UCSD-AML1 (cell line): ENCODE results near the gene HCAR1.
"Not testable (repeated sequence)": the region's sequence is repeated elsewhere in the genome, so short reads cannot be mapped to it uniquely, and the experiment has no call there.

Experiments
- DNase-seq: peaks from one replicate; lab custom pipeline; 2025; ENCODE audit not compliant: unreplicated experiment; lab: John Stamatoyannopoulos, UW

HCAR1 gene, protein sequence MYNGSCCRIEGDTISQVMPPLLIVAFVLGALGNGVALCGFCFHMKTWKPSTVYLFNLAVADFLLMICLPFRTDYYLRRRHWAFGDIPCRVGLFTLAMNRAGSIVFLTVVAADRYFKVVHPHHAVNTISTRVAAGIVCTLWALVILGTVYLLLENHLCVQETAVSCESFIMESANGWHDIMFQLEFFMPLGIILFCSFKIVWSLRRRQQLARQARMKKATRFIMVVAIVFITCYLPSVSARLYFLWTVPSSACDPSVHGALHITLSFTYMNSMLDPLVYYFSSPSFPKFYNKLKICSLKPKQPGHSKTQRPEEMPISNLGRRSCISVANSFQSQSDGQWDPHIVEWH

DNA sequence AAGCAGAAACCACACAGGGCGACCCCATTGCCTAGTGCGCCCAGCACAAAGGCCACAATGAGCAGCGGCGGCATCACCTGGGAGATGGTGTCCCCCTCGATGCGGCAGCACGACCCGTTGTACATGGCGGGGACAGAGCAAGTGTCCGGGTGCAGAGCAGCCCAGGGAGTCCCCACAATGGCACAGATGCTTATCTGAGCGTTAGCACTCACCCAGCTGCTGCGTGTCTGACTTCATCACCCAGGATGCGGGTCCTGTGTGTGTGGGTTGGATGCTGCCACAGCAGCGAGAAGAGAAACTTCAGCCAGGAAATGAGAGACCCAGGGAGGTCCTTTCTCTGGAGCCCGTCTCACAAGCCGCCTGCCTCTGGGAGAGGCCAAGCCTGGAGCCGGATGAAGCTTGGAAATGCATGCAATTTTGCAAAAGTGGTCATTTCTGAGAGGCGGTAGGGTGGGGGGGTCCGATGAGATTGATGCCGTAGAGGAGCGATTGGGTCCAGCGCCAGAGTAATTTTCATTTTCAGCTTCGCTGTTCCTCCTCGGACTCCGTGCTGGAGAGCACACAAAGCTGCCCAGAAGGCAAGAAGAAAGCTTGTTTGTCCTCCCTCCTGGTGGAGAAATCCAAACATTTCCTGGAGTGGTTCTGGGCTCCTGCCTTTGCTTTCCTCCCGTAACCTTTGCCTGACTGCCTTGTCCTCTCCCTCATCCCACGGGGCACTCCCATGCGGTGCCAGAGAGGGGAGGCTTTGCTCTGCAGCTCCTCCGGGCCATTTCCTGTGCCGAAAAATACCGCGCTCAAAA is at the start of gene HCAR1:
TSS of gene HCAR1 (minus strand) at position 630 of the 800 bp plus-strand sequence. CDS start at position 125, 505 bp downstream.
- no peak for DNase-seq

DNA sequence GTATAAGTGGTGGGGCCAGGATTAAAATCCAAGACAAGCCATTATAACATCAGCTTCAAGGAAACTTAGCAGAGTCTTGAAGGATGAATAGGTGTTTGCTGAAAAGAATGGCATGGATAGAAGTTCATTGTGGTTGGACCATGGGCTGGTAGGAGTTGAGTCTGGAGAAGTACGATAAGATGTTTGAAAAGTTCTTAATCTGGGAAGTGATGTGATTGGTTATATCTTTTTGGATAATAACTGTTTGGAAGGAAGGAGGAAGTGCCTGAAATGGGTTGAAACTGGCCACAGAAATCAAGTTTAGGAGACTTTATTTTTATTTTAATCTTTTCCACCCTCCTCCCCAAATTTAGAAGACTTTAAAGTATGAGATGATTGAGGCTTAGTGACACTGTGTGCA is 26.9 kb upstream of the HCAR1 start:
- no peak for DNase-seq

GRCh38 chr12:122754790-122755189 is 24.1 kb upstream of the HCAR1 start:
- no peak for DNase-seq

- DNase-seq: no peak
Measured at GRCh38 chr12:122753319-122753650, 22.6 kb upstream of the HCAR1 start.

GRCh38 chr12:122752464-122753318 is 22.0 kb upstream of the HCAR1 start, which contains the start of gene DENR:
DENR (plus strand) TSS chr12:122752824; CDS start chr12:122753702, 878 bp downstream.
- DNase-seq: peak; percentile 99

GRCh38 chr12:122750781-122751515 is 20.3 kb upstream of the HCAR1 start:
- not testable (repeated sequence) for DNase-seq

DNA sequence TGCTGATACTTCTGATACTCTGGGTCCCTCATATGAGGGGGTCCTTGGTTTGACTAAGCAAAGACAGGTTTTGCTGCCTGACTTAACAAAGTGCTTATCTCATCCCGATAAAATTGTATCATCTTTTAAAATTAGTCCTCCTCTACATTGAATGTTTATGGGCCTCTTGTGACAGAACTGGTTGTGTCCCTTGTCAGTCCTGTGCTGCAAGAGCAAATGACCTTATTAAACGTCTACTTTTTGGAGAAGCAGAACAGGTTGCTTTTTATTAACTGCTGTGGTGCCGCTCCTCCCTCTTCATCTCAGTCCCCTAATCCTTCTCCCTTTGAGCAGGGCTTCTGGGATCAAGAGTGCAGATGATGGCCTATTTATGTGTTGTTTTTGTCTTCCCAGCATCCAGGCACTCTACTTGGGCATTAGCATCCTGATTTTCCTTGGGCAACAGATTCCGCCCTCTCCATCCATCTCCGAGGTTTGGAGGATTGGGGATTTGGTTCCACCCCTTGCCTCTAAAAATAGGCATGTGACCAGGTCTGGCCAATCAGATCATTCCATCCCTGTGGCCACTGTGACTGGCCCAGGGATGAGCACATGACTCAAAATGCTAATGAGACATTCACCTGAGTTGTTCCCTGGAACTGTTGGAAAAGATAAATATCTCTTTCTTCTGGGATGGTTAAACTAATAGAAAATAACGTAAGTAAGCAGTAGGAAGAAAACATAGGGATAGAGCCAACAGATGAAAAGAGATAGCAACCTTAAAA is 19.1 kb upstream of the HCAR1 start:
- DNase-seq: no peak

- no peak for DNase-seq
Measured at GRCh38 chr12:122747224-122748135, 16.8 kb upstream of the HCAR1 start.

DNA sequence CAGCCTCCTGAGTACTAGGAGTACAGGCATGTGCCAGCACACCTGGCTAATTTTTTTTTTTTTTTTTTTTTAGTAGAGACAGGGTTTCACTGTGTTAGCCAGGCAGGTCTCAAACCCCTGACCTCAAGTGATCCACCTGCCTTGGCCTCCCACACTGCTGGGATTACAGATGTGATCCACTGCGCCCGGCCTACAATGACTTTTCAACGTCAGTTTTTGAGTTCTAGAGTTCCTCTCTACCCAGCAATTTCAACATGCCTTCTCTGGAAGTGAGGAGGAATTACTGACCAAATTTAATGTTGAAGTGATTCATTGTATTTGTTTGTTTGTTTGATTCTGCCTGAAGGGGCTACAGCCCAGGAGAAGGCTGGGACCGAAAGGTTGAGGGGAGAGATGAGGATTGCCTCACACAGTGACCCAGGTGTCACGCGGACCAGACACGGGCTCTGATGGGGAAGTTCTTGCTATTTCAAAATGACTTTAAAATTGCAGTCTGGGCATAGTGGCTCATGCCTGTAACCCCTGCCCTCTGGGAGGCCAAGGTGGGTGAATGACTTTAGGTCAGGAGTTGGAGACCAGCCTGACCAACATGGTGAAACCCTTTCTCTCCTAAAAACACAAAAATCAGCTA is 13.4 kb upstream of the HCAR1 start:
- DNase-seq: no peak

DNA sequence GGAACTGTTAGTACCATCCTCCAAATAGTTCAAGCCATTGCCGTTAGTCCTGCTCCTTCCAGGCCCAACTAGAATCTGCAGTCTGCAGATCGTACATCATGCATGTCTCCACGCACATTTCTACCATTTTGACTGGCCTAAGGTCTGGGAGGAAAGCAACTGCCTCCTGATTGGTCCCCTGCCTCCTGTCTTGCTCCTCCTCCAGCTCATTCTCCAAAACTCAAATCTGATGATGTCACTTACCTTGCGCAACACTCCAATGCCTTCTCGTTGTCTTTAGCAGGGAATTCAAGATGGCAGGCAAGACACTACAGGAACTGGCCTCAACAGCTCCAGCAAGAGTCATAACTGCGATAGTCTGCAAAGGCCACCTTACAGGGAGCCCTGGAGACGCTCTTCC is 9.7 kb upstream of the HCAR1 start:
- no peak for DNase-seq

DNA sequence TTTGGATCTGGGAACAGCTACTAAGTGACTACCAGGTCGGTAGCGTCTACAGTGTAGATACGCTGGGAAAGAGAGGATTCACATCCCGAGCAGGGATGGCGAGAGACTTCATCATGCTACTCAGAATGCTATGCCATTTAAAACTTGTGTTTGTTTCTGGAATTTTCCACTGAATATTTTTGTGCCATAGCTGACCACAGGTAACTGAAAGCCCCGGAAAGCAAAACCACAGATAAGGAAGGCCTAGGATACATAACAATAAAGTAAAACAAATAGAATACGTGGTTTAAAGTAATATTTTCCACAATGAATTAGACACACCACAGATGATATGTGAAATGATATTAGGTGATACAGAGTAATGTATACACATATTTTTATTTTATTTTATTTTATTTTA is 7.9 kb upstream of the HCAR1 start:
- no peak for DNase-seq

DNA sequence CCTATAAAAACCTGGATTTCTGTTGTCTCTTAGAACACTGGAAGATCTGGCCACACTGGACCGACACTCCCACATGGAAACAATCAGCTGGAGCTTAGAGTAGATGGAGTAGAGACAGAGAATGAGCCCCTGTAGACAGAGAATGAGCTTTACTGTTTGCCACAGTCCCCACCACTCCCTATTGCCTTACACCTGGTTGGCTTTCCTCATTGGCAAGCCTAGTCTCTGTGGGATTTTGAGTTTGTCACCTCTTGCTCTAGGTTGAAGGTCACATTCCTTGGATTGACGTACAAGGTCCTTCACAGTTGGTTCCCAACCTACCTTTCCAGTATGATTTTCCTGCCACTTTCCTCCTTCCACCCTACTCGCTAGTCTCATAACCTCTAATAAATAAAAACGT is 2.0 kb upstream of the HCAR1 start:
- DNase-seq: no peak

GRCh38 chr12:122732170-122732569 is 1.5 kb upstream of the HCAR1 start:
- no peak for DNase-seq

DNA sequence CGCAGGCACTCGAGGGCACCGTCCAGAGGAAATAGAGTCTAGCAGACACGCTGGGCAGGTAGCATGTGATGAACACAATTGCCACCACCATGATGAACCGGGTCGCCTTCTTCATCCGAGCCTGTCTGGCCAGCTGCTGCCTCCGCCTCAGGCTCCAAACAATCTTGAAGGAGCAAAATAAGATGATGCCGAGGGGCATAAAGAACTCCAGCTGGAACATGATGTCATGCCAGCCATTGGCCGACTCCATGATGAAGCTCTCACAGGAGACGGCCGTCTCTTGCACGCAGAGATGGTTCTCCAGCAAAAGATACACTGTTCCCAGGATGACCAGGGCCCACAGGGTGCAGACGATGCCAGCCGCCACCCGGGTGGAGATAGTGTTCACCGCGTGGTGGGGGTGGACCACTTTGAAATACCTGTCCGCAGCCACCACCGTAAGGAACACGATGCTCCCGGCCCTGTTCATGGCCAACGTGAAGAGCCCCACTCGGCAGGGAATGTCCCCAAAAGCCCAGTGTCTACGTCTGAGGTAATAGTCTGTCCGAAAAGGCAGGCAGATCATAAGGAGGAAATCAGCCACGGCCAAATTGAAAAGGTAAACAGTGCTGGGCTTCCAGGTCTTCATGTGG is 945 bp downstream of the HCAR1 start:
- DNase-seq: no peak

- DNase-seq: no peak
Measured at GRCh38 chr12:122726080-122726558, 4.5 kb downstream of the HCAR1 start.

DNA sequence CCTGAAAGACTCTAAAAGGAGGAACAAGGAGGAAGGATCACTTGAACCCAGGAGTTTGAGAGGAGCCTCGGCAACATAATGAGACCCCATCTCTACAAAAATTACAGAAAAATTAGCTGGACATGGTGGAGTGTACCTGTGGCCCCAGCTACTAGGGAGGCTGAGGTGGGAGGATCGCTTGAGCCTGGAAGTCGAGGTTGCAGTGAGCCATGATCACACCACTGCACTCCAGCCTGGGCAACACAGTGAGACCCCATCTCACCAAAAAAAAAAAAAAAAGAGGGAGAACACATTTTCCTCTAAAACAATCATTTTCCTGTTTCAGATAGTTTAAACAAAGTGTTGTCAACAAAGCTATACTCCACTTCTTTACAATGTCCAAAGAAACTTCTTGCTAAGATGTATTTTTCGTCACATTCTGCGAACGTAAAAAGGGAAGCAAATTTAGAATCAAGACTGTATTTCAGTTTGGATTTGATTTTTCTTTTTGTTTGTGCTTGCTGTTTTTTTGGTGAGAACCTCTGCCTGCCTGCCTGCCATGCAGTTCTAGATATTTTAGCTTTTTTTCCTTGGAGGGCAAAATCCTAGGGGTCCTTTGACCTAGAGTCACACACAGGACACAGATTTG is 5.1 kb downstream of the HCAR1 start:
- DNase-seq: no peak

DNA sequence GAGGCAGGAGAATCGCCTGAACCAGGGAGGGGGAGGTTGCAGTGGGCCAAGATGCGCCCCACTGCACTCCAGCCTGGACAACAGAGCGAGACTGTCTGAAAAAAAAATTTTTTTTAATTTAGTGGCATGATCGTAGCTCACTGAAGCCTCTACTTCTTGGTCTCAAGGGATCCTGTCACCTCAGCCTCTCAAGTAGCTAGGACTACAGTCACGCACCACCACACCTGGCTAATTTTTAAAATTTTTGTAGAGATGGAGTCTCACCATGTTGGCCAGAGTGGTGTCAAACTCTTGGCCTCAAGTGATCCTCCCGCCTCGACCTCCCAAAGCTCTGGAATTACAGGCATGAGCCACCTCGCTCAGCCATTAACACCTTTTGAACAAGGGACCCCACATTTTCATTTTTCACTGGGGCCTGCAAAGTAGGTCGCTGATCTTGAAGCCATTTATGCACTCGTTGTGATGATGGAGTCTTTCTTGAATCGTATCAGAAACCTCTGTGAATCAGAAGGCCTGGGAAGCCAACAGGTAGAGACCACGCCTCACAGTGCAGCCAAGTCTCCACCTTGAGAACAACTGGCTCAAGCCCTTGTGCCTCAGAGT is 5.9 kb downstream of the HCAR1 start:
- DNase-seq: no peak
